AG10803 (cell line): ENCODE results near the gene AOPEP.
A peak's percentile ranks its signal among the peaks of the same experiment; 100 is the strongest.

Source experiments
- DNase-seq: peaks from one replicate; pipeline ENCODE4 v3.0.0; 2010; ENCODE audit warnings: low read depth
- H3K4me3 ChIP-seq: 2 replicates; pipeline ENCODE4 v1.5.1; 2011; ENCODE audit warnings: mild to moderate bottlenecking, low read length, control low read depth
- TF ChIP-seq, protein P1 (sequence below): conservative IDR thresholded peaks from 2 replicates; pipeline ENCODE4 v1.5.1; 2011; ENCODE audit warnings: mild to moderate bottlenecking, low read length, control low read depth, inconsistent platforms

The AOPEP gene

DNA sequence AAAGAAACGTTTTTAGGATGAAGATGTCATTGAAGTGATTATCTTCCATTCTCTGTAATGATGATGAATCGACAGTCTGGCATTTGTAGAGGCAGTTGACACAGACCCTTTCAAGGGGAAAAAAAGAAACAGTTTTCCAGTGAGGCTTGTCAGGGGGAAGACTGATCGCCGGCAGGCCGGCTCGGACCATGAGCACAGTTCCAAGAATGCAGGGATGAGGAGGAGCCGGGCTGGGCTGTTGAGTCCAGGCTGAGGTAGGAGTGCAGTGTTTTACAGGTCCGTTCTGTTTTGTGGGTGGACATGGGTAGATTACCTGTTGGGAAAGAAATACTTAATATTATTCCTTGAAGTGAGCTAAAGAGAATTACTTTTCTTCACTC is 194.6 kb downstream of the AOPEP start:
- TF ChIP-seq, protein P1, sequence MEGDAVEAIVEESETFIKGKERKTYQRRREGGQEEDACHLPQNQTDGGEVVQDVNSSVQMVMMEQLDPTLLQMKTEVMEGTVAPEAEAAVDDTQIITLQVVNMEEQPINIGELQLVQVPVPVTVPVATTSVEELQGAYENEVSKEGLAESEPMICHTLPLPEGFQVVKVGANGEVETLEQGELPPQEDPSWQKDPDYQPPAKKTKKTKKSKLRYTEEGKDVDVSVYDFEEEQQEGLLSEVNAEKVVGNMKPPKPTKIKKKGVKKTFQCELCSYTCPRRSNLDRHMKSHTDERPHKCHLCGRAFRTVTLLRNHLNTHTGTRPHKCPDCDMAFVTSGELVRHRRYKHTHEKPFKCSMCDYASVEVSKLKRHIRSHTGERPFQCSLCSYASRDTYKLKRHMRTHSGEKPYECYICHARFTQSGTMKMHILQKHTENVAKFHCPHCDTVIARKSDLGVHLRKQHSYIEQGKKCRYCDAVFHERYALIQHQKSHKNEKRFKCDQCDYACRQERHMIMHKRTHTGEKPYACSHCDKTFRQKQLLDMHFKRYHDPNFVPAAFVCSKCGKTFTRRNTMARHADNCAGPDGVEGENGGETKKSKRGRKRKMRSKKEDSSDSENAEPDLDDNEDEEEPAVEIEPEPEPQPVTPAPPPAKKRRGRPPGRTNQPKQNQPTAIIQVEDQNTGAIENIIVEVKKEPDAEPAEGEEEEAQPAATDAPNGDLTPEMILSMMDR, result no peak
- DNase-seq, result peak; percentile 88
- peak overlapping the region; percentile 32 for H3K4me3 ChIP-seq

- TF ChIP-seq, protein P1, result no peak
- no peak for DNase-seq
Observed at GRCh38 chr9:94921656-94922055, 195.2 kb downstream of the AOPEP start.

DNA sequence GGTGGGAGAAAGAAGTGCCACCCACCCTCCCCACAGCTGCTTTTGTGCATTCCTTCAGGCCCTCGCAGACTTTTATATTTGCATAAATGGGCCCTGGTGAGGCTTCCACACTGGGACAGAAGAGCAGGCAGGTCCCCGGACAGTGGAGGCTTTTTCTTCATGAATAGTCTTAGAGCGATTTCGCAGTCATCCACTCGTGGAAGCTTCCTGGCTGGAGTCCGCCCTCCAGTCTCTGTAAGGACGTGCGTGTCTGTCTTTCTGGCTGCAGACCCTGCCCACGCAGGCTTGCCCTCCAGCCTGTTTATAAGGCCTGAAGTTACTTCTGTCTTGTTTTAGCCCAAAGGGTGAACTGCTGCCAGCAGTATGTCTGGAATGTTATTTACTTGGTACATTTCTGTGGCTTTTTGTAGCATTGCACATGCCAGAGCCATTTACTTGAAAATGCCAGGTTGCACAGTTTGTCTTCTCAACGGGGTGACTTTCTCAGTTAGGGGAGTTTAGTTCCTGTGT is 195.7 kb downstream of the AOPEP start:
- peak overlapping the region; percentile 27 for H3K4me3 ChIP-seq
- TF ChIP-seq, protein P1, result no peak
- DNase-seq, result peak; percentile 100

More at GRCh38 chr9:94921656-94922055, 195.2 kb downstream of the AOPEP start:
- peak overlapping the region; percentile 27 for H3K4me3 ChIP-seq

DNA sequence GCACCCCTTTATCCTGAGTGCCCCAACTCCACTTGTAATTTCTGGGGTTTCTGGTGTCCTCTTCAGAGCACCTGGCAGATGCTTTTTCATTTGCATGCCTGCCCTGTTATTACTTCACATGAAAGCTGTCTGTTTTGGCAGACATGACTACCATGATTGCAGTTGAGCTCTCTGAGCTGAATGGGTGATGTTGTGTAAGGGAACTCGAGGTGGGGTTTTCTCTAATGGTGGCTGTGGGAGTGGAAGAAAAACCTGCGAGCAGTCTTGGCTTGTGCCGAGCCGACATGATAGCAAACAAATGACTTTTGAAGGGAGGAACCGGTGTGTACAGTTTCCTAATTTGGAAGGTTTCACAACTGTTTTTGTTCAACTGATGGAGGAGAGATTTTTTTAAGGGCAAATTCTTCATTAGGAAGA is 196.2 kb downstream of the AOPEP start:
- TF ChIP-seq, protein P1, result no peak
- DNase-seq, result peak; percentile 91
- peak overlapping the region; percentile 16; the same call in 1 of the 2 replicates for H3K4me3 ChIP-seq

GRCh38 chr9:94923326-94924089 is 197.0 kb downstream of the AOPEP start:
- peak overlapping the region; percentile 16; the same call in 1 of the 2 replicates for H3K4me3 ChIP-seq
- DNase-seq, result no peak
- TF ChIP-seq, protein P1, result no peak

DNA sequence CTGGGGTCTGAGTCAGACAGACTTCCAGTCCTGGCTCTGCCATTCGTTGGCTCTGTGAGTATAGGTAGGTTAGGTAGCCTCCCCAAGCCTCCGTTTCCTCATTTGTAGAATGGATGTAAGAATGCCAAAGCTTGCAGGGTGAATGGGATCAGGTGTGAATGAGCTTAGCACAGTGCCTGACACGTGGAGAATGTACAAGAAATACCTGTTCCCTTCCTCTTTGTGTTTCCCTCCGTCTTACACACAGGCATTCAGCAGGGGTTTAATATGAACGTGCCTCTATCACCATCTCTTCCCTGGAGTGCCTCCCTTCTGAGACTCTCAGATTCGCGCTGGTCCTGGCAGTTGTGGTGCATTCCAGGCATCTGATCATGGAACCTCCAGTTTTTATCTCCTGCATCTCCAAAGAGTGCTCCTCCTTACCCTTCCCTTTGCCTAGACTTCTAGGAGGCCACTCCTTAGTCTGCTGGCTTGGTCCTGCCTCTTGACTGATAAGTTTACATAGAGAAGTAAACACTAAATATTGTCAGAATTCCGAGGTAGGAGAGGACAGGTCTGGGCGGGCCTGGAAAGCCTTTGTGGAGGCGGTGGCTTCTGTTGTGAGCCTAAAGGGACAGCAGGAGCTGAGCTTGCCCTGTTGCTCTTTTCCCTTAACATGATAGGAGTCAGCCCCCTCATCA is 199.4 kb downstream of the AOPEP start:
- no peak for DNase-seq
- TF ChIP-seq, protein P1, result no peak
- H3K4me3 ChIP-seq, result no peak overlapping the region

- TF ChIP-seq, protein P1, result no peak
- no peak for DNase-seq
- H3K4me3 ChIP-seq, result no peak overlapping the region
Observed at GRCh38 chr9:94926431-94926800, 199.9 kb downstream of the AOPEP start.
